Measurements from ENCODE around the gene SESTD1.

The SESTD1 gene

GRCh38 chr2:179180242-179180641 is 84.4 kb downstream of the SESTD1 start:
- Histone ChIP-seq H3K36me3 (peaks cover 3% of the 10 kb centered on the region), H3K27ac (no peak overlapping the region), H3K27me3 (ENCODE audit: insufficient read depth, low read depth, severe bottlenecking) (no peaks in the 10 kb centered on the region), H3K9me3 (ENCODE audit: severe bottlenecking) (no peaks in the 10 kb centered on the region), H3K4me3 (ENCODE audit: low read depth, low read length) (no peak overlapping the region)
- DNase-seq = no peak
- TF ChIP-seq CTCF (IDR thresholded peaks at IDR 0.05; ENCODE audit: low read depth, low read length) = no peak

GRCh38 chr2:179179719-179180118 is 84.9 kb downstream of the SESTD1 start:
- H3K27ac ChIP-seq = no peak overlapping the region

GRCh38 chr2:179177694-179178093 is 86.9 kb downstream of the SESTD1 start:
- Histone ChIP-seq H3K27me3 (ENCODE audit: insufficient read depth, low read depth, severe bottlenecking) (no peaks in the 10 kb centered on the region), H3K36me3 (peaks cover 7% of the 10 kb centered on the region), H3K4me3 (ENCODE audit: low read depth, low read length) (no peak overlapping the region), H3K9me3 (ENCODE audit: severe bottlenecking) (no peaks in the 10 kb centered on the region), H3K27ac (no peak overlapping the region)
- TF ChIP-seq CTCF (IDR thresholded peaks at IDR 0.05; ENCODE audit: low read depth, low read length) = no peak
- no peak for DNase-seq

More at GRCh38 chr2:179179719-179180118, 84.9 kb downstream of the SESTD1 start:
- H3K36me3 ChIP-seq = peaks cover 3% of the 10 kb centered on the region
- H3K9me3 ChIP-seq (ENCODE audit: severe bottlenecking) = no peaks in the 10 kb centered on the region
- H3K4me3 ChIP-seq (ENCODE audit: low read depth, low read length) = no peak overlapping the region
- no peaks in the 10 kb centered on the region for H3K27me3 ChIP-seq (ENCODE audit: insufficient read depth, low read depth, severe bottlenecking)
- no peak for TF ChIP-seq CTCF (IDR thresholded peaks at IDR 0.05; ENCODE audit: low read depth, low read length)
- DNase-seq = no peak

- Histone ChIP-seq H3K9me3 (ENCODE audit: severe bottlenecking) (no peaks in the 10 kb centered on the region), H3K36me3 (peaks cover 5% of the 10 kb centered on the region), H3K4me3 (ENCODE audit: low read depth, low read length) (no peak overlapping the region), H3K27me3 (ENCODE audit: insufficient read depth, low read depth, severe bottlenecking) (no peaks in the 10 kb centered on the region), H3K27ac (no peak overlapping the region)
- TF ChIP-seq CTCF (IDR thresholded peaks at IDR 0.05; ENCODE audit: low read depth, low read length) = no peak
- DNase-seq = no peak
Measured at GRCh38 chr2:179174240-179174639, 90.4 kb downstream of the SESTD1 start.

- no peaks in the 10 kb centered on the region for H3K9me3 ChIP-seq (ENCODE audit: severe bottlenecking)
- H3K27me3 ChIP-seq (ENCODE audit: insufficient read depth, low read depth, severe bottlenecking) = no peaks in the 10 kb centered on the region
- no peak for DNase-seq
- H3K27ac ChIP-seq = no peak overlapping the region
- no peak for TF ChIP-seq CTCF (IDR thresholded peaks at IDR 0.05; ENCODE audit: low read depth, low read length)
- peaks cover 5% of the 10 kb centered on the region for H3K36me3 ChIP-seq
- no peak overlapping the region for H3K4me3 ChIP-seq (ENCODE audit: low read depth, low read length)
Measured at GRCh38 chr2:179172894-179173293, 91.7 kb downstream of the SESTD1 start.

- Histone ChIP-seq H3K4me3 (ENCODE audit: low read depth, low read length) (no peak overlapping the region), H3K27me3 (ENCODE audit: insufficient read depth, low read depth, severe bottlenecking) (no peaks in the 10 kb centered on the region), H3K9me3 (ENCODE audit: severe bottlenecking) (no peaks in the 10 kb centered on the region), H3K27ac (no peak overlapping the region), H3K36me3 (peaks cover 5% of the 10 kb centered on the region)
- no peak for TF ChIP-seq CTCF (IDR thresholded peaks at IDR 0.05; ENCODE audit: low read depth, low read length)
- DNase-seq = no peak
Measured at GRCh38 chr2:179171371-179171770, 93.3 kb downstream of the SESTD1 start.

Data from WERI-Rb-1 (cell line).